ENCODE measurements around the gene PAPOLG. TPM values are rescaled to one million over a fixed set of nuclear protein-coding genes. Genes with fewer than 3 reads are reported as not detected.
A peak's percentile ranks its signal among the peaks of the same experiment; 100 is the strongest.

Gene PAPOLG
- total and polyA plus RNA-seq, 2 of the 13 experiments (the other 11 are each of a cell fraction or from before 2014, with no cell fraction given) = 10.1 to 10.4 TPM

- TF ChIP-seq ZSCAN5A (CRISPR knock-in tag; IDR thresholded peaks at IDR 0.05; ENCODE audit: borderline replicate concordance) (peak; percentile 69; the same call in 1 of the 2 replicates), RBAK (CRISPR knock-in tag; IDR thresholded peaks at IDR 0.05) (no peak), KDM5A (IDR thresholded peaks at IDR 0.05; ENCODE audit: borderline replicate concordance, low read length) (peak; percentile 67; the same call in 1 of the 2 replicates), ZNF230 (CRISPR knock-in tag; IDR thresholded peaks at IDR 0.05) (0 out of 2 replicates have a peak, but pooled peaks have one; percentile 79), SOX5 (CRISPR knock-in tag; IDR thresholded peaks at IDR 0.05; ENCODE audit: borderline replicate concordance) (peak; percentile 31; the same call in 1 of the 2 replicates), TCF7 (IDR thresholded peaks at IDR 0.05; ENCODE audit: low read depth) (no peak), TCF7L2 (IDR thresholded peaks at IDR 0.05; ENCODE audit: low read depth, low read length) (no peak), AHR (CRISPR knock-in tag; IDR thresholded peaks at IDR 0.05) (0 out of 2 replicates have a peak, but pooled peaks have one; percentile 28), DPF2 (CRISPR knock-in tag; IDR thresholded peaks at IDR 0.05; ENCODE audit: borderline replicate concordance, low read depth) (no peak; the same call in 1 of the 2 replicates), ZEB1 (IDR thresholded peaks at IDR 0.05; ENCODE audit: insufficient replicate concordance, low read depth) (peak; percentile 59), YY1 (IDR thresholded peaks at IDR 0.05; ENCODE audit: insufficient read depth, insufficient replicate concordance, low read depth, low read length) (peak; percentile 97), ZNF292 (CRISPR knock-in tag; IDR thresholded peaks at IDR 0.05; ENCODE audit: borderline replicate concordance, low read depth) (peak; percentile 91; the same call in 1 of the 2 replicates), ZNF546 (CRISPR knock-in tag; conservative IDR thresholded peaks at IDR 0.05) (no peak), NRL (CRISPR knock-in tag; IDR thresholded peaks at IDR 0.05; ENCODE audit: borderline replicate concordance) (peak; percentile 63; the same call in 1 of the 2 replicates), ZNF337 (CRISPR knock-in tag; IDR thresholded peaks at IDR 0.05; ENCODE audit: borderline replicate concordance, low read depth) (no peak), ZNF747 (CRISPR knock-in tag; IDR thresholded peaks at IDR 0.05; ENCODE audit: borderline replicate concordance) (0 out of 2 replicates have a peak, but pooled peaks have one; percentile 43), ZNF34 (CRISPR knock-in tag; IDR thresholded peaks at IDR 0.05; ENCODE audit: borderline replicate concordance) (no peak), ZNF891 (CRISPR knock-in tag; IDR thresholded peaks at IDR 0.05) (0 out of 2 replicates have a peak, but pooled peaks have one; percentile 41), ZNF367 (CRISPR knock-in tag; IDR thresholded peaks at IDR 0.05; ENCODE audit: borderline replicate concordance) (no peak), ZNF576 (CRISPR knock-in tag; IDR thresholded peaks at IDR 0.05) (no peak), ZNF280B (CRISPR knock-in tag; IDR thresholded peaks at IDR 0.05; ENCODE audit: borderline replicate concordance) (no peak; the same call in 1 of the 2 replicates), ZSCAN29 (CRISPR knock-in tag; conservative IDR thresholded peaks at IDR 0.05) (no peak)
Measured at GRCh38 chr2:60756097-60757087, at the start of gene PAPOLG (continued).

All from HepG2 (cell line).